Activated T-cell treated with anti-CD3 and anti-CD28 coated beads for 4 hours (primary cell): ENCODE data around the gene HOXD3.

Experiments
- DNase-seq: peaks from one replicate; pipeline ENCODE4 v3.0.0-alpha.2; 2020

The HOXD3 gene

DNA sequence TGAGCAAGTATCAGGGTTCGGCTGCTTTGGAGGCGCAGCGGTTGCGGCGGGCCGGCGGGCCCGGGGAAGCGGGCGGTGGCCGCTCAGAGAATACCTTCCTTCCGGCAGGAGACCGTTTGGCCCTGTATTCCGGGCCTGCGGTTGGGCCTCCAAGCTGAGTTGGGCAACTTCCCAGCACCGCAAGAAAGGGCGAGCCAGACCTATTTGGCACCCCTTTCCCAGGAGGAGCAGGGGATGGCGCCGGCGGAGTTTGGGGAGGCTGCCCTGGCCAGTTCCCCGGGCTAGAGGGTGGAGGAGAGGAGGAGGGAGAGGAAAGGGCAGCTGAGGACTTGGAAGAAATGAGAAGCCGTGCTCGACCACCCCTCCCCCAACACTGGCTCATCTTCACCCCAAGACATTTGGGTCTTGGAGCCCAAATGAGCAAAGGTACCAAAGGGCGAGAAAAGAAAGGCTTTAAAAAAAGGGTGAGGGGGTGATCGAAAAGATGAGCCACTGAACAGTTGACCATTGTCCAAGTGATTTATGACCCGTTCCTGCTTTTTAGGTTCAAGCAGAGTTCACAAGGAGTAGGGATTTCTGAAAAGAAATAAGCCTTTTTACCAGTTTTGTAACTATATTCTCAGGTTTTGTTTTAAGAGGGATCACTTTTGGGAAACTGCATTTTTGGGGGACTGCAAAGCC lies 8.4 kb downstream of the HOXD3 start:
- DNase-seq, result no peak

DNA sequence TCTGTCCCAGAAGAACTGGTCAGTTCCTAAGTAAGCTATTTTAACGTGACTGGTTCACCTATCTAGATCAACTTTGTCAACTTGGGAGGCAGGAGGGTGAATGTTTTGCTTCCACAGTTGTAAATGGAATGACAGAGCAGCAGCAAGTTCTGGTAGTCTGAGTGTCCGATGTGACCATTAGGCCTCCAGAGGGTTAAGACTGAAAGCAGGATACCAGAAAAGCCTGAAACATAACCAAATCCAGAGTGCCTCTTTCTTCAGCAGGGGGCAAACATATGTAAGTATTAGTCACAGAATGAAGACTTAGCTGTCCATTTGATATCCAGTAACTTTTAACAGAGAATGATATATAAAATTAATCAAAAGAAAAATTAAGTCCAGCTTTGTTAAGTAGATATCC lies 9.2 kb downstream of the HOXD3 start:
- no peak for DNase-seq

DNA sequence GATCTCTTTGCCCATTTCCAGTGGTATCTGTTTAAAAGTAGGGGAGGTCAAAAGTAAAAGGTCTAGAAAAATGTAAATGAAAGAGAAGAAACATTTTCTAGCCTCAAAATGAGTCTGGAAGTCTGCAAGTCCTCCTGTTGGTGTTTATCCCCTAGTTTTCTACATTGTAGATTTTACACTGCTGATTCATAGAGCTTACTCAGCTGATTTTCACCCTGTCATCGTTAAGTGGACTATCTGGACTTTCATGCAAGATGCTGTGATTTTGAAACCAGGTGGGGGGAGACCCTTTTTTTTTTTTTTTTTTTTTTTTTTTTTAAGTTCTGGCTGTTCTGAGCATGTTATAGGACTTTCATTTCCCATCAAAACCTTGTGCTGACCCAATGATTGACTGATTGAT lies 10.3 kb downstream of the HOXD3 start:
- DNase-seq, result no peak

DNA sequence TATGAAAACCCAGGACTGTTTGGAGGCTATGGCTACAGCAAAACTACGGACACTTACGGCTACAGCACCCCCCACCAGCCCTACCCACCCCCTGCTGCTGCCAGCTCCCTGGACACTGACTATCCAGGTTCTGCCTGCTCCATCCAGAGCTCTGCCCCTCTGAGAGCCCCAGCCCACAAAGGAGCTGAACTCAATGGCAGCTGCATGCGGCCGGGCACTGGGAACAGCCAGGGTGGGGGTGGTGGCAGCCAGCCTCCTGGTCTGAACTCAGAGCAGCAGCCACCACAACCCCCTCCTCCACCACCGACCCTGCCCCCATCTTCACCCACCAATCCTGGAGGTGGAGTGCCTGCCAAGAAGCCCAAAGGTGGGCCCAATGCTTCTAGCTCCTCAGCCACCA lies 12.1 kb downstream of the HOXD3 start:
- DNase-seq, result no peak

DNA sequence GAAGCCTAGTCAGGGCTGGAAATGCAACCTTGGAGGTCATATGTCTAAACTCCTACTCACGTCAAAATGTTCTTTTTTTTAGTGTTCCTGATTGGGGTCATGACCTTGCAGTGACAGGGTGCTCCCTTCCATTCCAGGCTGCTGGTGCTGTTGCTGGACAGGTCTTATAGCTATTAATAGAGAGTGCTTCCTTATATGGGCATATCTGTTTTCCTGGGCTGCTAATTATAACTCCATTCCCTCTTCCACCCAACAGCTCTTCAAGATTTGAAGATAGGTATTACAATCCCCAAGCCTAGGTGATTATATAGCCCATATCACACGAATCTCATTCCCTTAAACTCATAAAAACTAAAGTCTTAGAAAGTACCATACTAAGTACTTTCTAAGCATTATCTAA lies 12.6 kb downstream of the HOXD3 start:
- no peak for DNase-seq

DNA sequence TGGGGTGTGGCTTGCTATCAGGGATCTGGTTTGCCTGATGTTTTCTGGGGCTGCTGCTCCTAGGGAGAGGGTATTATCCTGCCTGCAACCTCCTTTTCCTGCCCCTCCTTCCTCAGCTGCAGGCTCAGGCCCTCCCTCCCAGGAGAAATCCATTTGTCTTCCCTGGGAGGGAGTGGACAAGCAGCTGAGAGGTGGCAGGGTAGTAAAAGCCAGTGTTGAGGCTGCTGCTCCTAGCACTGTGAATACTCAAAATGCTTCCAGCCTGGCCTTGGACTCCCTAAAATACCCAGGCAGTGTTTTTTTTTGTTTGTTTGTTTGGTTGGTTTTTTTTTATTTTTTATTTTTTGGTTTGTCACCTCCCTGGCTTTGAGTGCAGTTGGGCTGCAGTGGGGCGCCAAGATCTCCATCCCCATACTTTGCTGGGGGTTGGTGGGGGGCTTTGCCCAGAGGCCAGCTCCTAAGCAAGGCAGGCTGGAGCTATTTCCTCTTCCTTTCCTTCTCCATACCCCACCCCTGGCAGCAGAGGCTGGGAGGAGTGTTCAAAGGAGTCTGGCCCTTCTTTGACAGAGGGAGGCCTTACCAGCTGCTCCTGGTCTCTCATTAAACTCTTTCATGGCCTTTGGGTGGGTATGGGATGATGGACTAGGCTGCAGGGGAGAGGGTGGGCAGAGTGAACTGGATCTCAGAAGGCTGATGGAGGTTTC lies 13.6 kb downstream of the HOXD3 start:
- no peak for DNase-seq

DNA sequence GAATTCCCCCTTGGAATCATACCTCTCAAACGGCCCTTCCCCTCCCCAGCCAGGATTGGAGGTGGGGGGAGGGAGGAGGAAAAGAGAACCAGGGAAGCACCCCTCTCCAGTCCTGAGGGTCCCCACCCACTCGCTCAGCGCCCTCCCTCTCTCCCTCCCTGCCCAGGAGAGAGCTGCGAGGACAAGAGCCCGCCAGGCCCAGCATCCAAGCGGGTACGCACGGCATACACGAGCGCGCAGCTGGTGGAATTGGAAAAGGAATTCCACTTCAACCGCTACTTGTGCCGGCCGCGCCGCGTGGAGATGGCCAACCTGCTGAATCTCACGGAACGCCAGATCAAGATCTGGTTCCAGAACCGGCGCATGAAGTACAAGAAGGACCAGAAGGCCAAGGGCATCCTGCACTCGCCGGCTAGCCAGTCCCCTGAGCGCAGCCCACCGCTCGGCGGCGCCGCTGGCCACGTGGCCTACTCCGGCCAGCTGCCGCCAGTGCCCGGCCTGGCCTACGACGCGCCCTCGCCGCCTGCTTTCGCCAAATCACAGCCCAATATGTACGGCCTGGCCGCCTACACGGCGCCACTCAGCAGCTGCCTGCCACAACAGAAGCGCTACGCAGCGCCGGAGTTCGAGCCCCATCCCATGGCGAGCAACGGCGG lies 14.4 kb downstream of the HOXD3 start:
- DNase-seq, result no peak

DNA sequence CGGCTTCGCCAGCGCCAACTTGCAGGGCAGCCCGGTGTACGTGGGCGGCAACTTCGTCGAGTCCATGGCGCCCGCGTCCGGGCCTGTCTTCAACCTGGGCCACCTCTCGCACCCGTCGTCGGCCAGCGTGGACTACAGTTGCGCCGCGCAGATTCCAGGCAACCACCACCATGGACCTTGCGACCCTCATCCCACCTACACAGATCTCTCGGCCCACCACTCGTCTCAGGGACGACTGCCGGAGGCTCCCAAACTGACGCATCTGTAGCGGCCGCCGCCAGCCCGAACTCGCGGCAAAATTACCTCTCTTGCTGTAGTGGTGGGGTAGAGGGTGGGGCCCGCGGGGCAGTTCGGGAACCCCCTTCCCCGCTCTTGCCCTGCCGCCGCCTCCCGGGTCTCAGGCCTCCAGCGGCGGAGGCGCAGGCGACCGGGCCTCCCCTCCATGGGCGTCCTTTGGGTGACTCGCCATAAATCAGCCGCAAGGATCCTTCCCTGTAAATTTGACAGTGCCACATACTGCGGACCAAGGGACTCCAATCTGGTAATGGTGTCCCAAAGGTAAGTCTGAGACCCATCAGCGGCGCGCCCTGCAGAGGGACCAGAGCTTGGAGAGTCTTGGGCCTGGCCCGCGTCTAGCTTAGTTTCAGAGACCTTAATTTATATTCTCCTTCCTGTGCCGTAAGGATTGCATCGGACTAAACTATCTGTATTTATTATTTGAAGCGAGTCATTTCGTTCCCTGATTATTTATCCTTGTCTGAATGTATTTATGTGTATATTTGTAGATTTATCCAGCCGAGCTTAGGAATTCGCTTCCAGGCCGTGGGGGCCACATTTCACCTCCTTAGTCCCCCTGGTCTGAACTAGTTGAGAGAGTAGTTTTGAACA lies 15.1 kb downstream of the HOXD3 start:
- DNase-seq, result no peak

DNA sequence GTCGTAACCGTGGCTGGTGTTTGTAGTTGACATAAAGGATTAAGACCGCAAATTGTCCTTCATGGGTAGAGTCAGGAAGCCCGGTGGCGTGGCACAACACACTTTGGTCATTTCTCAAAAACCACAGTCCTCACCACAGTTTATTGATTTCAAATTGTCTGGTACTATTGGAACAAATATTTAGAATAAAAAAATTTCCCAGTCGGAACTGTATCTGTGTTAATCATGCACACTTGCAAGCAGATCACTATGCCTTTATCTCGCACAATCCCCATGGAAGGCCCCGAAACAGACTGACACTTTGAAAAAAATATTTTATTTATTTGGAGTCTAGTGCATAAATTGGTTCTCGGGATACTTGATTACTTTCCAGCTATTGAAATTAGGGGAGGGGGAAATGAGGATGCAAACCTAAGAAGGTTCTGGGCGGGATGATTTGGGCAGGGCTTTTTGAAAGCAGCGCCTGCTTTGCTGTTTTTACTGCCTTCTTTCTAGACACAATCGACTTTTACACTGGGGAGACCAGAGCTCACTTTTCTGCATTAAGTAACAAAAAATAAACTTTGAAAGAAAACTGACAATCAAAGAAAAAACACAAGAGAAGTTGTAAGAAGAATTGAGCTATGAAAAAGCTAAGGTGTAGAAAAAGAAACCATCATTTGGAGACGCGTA lies 15.9 kb downstream of the HOXD3 start:
- DNase-seq, result no peak

DNA sequence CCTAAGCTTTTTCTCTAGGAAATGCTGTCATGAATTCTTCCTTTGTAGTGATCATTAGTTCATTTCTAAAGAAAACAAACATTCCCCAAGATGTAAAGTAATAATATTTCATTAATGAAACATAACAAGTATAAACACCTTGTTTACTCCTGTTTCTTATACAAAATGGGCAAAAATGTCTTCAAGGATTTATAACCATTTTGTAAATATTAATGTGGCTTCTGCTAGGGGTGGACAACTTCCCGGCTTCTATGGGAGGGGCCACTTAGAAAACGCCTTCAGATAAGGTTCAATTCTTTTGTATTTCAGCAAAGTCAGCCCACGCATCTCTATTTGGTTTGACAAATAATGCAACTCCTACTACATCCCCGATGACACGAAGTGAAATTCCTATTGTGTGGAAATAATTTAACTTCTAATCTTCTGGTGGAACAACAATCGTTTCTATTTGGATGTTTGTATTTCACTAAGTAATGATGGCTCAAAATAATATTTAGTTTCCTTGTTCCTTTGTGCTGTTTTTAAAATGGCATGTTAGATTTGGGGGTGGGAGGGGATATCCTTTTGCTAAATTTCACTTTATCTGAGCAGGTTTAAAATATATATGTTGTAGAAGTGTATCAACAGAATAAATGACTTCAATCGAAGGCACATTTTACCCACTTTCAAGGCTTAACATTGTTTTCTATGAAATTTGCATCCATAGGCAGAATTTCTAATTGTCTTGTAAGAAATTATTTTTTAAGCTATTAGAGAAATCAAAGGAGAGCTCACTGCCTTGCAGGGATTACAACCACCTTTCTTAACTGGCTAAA lies 16.7 kb downstream of the HOXD3 start:
- DNase-seq, result no peak

DNA sequence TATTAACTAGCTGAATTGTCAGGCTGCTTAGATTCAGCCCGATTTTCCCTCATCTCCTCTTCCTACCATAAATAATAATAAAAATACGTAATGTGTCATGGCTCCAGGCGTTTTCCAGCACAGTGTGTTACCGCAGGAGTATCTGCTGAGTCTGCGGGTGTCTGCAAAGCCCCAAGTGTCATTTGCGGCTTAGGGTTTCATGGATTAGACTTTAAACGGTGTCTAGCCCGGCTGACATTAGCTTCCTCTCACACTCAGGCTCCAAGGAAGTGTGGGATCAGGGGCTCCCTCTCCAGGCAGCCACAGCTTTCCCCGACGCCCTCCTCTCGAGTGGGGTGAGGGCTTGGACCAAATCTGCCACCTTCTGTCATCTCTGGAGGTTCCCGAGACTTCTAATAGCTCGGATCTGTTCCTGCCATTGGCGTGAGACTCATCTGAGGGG lies 17.3 kb downstream of the HOXD3 start:
- no peak for DNase-seq

DNA sequence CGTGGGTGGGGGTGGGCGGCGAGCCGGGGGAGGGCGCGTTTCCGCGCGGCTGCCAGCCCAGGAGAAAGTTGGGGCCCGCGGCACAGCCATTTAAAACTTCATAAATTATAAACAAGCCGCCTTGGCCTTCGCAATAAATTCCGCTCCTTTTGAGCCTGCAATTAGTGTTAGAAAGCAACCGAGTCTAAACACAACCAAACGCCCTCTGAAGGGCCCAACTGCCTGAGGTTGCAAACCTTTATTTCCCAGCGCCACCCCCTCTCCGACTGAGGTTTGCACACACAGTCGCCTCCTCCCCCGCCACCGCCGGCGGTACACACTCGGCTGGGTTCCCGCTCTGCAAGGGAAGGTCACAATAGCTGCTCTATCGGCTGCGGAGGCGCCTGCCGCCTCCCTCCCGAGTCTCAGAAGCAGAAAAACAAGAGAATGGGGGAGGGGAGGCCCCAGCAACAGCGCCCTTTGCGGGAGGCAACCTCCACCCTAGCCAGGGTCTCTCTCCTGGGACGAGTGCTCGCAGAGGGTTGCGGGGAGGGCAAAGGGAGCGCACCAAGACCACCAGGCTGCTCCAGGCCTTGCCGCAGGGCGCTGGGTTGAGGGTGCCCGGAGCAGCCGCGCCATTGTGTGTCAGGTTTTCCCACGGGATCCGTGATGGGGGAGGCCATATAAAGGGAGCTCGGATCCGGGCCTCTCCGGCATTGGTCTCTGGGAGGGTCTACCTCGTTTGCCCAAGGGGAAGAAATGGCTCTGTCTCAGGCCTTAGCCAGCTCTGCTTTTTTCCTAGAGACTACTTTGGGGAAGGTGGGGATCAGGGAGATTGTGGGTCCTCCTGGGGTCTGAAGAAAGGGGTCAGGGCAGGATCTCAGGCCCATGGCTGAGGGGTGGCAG lies 18.0 kb downstream of the HOXD3 start:
- no peak for DNase-seq

DNA sequence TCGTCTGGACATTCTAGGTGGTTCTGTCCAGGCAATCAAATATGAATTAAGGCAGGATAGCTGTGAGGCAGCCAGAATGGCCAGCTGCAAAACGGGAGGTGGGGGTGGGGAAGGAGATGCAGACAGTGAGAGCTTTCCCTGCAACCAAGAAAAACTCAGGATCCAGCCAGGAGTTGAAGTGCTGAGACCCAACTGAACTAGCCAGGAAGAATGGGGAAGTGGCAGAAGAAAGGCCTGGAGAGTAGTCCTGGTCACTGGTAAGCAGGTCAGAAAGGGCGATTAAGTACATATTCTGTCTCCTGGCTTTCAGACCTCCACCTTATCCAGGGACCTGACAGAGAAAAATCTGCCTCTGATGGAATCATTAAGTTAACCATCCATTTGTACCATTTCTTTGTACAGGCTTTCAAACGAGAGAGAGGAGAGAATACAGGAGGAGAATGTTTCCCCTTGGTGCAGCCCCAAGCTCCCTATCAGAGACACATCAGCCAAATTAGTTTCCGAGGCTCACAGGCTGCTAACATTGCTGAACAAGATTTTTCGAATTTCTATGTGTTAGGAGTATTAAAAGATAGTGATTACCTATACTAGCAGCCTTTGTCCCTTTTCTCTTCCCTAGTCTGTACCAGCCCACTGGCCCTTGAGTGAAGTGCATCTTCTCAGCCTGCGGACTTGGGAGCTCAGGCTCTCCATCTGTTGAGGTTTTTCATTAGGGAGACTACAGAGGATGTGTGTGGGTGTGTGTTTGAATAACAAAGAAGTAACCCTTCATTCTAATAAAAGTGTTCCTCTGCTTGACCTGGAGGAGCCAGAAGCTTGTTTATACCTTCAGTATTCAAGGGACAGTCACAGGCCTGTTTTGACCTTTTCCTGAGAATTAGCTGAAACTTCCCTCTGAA lies 18.9 kb downstream of the HOXD3 start:
- no peak for DNase-seq

DNA sequence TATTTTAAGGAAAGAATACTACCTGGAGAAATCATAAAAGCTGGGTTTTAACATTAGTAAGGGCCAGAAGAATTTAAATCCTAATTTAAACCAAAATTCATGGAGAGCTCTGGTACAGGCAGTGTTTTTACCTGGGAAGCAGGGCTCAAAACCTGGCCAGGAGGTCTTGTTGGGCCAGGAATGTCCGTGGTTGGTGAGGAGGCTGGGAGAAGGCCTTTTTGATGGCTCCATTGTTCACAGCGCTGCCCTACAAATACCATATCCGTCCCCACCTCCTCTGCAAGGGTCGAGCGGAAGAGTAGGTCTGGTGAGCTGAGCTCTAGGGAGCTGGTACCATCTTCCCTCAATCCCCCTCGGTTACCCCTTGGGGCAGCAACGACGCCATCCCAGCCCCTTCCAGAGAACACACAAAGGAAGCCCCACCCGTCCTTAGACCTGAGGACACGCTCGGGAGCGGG lies 20.5 kb downstream of the HOXD3 start:
- DNase-seq, result no peak

DNA sequence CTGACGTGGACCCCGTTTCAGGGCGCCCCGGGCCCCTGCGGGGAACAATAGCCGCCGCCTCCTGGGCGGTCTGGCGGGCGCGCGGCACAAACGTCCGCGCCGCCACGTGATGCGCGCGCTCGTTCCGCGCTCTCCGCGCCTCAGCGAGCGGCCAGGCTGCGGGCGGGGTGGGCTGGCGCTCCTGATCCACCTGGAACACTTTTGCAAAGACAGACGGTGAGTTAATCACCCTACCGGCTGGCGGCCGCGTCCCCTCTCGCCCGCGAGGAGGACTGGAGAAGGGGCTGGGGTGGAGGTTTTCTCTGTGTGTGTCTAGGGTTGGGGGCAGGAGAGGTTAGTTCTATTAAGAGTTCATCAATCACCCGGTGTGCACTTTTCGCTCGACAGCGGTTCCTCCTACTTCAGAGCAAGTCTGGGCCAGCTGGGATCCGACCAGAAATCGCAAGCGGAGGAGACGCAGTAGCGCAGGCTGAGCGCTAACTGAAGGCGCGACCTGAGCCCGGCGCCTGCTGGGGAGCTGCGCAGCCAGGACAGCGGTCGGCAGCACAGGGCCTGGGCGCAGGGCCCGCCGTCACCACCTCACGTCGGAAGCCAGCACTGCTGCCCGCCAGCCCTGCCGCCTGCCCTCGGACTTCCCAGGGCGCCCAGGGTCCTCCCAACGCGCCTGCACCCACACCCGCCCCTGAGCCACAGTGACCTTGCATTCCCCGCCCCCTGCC lies 21.1 kb downstream of the HOXD3 start:
- no peak for DNase-seq

DNA sequence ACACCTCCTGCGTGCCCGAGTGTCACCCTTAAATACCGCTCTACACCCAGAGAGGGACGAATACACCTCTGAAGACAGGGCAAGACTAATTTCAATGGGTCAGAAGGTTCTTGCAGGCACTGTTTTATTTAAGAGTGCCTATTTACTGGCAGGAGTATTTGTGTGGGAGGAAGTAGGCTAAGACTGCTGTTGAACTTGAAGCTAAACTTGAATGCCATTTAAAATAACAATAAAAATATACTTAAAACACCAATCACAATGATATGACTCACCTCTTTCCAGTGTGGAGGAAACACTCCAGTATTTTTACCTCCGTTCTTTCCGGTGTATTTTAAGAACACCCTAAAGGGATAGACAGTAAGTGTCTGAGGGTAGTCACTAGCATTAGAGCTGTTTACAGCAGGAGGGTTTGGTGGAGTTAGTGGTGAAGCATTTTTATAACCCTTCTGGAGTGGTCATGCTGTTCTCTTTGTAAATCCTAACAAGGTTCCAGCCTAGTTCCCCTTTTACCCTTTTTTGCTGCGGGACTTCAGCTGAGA lies 21.7 kb downstream of the HOXD3 start:
- DNase-seq, result no peak

DNA sequence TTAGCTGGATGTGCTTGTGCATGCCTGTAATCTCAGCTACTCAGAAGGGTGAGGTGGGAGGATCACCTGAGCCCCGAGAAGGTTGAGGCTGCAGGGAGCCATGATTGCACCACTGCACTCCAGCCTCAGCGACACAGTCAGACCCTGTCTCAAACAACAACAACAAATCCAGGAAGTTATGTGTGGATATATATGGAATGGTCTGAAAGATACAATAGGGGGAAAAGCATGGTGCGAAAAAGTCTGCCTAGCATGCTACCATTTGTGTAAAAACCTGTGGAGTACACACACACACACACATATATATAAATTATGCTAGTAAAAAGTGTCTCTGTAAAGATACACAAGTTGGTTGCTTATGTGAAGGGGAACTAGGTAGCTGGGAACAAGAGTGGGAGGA lies 24.4 kb downstream of the HOXD3 start:
- DNase-seq, result no peak

DNA sequence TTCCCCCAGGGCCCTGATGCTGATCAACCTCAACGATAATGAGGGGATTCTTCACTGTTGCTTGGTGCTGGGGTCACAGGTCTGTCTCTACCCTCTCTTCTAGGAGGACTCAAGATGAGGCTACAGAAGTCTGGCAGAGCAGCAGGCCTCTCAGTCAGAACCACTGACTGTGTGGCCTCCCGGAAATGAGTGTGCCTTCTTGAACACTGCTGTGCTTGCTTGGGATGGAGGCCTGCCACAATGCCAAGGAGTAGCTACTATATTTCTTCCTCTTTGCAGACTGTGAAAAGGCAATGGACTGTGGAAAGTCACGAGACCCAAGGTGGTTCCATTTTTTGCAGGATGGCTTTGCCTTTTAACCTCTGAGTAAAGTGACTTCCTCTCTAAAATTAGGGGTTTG lies 25.6 kb downstream of the HOXD3 start:
- no peak for DNase-seq

DNA sequence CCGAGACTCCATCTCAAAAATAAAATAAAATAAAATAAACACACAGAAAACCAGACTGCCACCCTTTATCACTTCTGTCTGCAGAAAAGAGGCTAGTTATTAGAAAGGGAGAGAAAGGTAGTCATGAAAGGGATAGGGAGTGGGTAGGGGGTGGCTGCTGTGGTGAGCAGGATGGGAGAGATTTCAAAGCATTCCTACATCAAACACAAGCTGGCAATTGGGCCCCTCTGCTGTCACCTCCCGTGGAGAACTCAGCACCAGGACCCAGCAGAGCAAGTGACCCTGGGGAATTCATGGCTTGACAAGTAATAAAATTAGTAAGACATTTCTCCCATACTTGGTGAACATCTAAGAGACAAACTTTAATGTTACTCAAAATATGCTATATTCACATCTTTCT lies 27.6 kb downstream of the HOXD3 start:
- DNase-seq, result no peak
